ENCODE data around the gene SELENOO.

The SELENOO gene

GRCh38 chr22:50244420-50245213 lies 43.8 kb downstream of the SELENOO start, which contains the start of gene TUBGCP6:
Gene TUBGCP6 (minus strand): TSS chr22:50245023. CDS start chr22:50244459, 564 bp downstream.
- in situ Hi-C loops (cut with MboI; ENCODE audit: low pct_unique_long_range_greater_than_20kb, low sequenced_read_pairs, unreplicated experiment), result no loop called here
- DNase-seq (ENCODE audit: low spot score), result peak; percentile 95
- no peak for TF ChIP-seq CTCF (IDR thresholded peaks at IDR 0.05; ENCODE audit: extremely low read depth, insufficient read depth, missing control alignments)

- no peak for TF ChIP-seq CTCF (IDR thresholded peaks at IDR 0.05; ENCODE audit: extremely low read depth, insufficient read depth, missing control alignments)
- DNase-seq (ENCODE audit: low spot score), result no peak
- in situ Hi-C loops (cut with MboI; ENCODE audit: low pct_unique_long_range_greater_than_20kb, low sequenced_read_pairs, unreplicated experiment), result no loop called here
These were observed 44.6 kb downstream of the SELENOO start for GRCh38 chr22:50245214-50246072.

- in situ Hi-C loops (cut with MboI; ENCODE audit: low pct_unique_long_range_greater_than_20kb, low sequenced_read_pairs, unreplicated experiment), result no loop called here
- no peak for DNase-seq (ENCODE audit: low spot score)
- TF ChIP-seq CTCF (IDR thresholded peaks at IDR 0.05; ENCODE audit: extremely low read depth, insufficient read depth, missing control alignments), result no peak
These were observed 45.7 kb downstream of the SELENOO start for GRCh38 chr22:50246242-50247175.

GRCh38 chr22:50247748-50248147 lies 46.9 kb downstream of the SELENOO start:
- no peak for TF ChIP-seq CTCF (IDR thresholded peaks at IDR 0.05; ENCODE audit: extremely low read depth, insufficient read depth, missing control alignments)
- no peak for DNase-seq (ENCODE audit: low spot score)
- in situ Hi-C loops (cut with MboI; ENCODE audit: low pct_unique_long_range_greater_than_20kb, low sequenced_read_pairs, unreplicated experiment), result no loop called here

- TF ChIP-seq CTCF (IDR thresholded peaks at IDR 0.05; ENCODE audit: extremely low read depth, insufficient read depth, missing control alignments), result no peak
- no peak for DNase-seq (ENCODE audit: low spot score)
- in situ Hi-C loops (cut with MboI; ENCODE audit: low pct_unique_long_range_greater_than_20kb, low sequenced_read_pairs, unreplicated experiment), result no loop called here
These were observed 47.6 kb downstream of the SELENOO start for GRCh38 chr22:50248196-50249081.

All from GM13977 (cell line).